HG03457 (cell line): Measurements from ENCODE around the gene CALML3.

Experiments used
- ATAC-seq: cut with Tn5 transposase; IDR thresholded peaks from one replicate; pipeline ENCODE4 v1.9.1; 2021; ENCODE audit warnings: moderate number of reproducible peaks; ENCODE audit not compliant: unreplicated experiment

The CALML3 gene

DNA sequence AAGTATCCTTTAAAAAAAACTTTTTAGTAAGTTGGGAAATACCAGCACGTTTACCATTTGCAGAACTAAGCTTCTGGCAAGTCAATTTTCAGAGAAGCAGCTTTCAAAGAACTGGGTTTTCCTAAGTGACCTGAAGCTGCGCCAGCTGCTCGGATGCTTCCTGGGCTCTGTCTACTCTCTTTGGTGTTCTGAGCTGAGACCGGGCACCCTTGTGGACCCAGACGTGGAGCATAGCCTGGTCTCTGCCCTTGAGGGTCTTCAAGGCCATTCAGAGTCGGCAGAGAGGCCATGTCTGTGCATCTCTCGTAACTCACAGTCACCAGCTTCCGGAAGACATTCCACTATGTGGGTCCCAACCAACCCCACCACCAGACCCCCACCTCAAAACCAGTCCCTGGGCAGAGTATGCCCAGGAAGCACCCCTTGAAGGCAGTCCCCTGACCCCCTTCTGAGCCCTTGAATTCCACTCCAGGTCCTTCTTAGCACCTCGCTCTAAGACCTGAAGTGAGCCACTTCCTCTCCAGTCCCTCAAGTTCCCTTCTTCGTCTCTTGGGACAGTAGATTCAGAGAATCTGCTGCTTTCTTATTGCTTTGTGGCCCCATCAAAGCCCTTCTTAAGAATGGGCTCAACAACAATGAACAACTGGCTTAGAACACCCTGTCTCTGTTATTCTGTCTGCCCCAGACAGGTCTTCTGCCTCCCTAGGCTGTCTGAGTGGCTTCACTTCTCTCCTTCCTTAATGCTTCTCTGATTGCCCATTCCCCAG, 33.9 kb upstream of the CALML3 start:
- ATAC-seq, result no peak

DNA sequence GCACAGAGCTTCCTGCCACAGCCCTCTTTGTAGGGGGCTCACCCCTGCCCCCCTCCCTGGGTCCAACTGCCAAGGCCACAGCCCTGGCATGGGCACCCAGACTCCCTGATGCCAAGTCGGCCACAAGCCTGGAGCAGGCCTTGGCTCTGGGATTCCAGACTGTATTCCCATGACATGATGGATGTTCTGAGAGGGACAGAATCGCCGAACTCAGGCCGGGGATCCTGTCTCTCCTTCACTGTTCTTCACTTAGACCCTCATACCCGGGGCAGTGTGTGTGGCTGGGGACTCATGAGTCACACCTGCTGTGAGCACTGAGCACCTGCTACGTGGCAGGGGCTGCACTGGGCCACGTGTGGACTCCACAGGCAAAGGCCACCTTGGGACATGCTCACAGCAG, 33.3 kb upstream of the CALML3 start:
- ATAC-seq, result no peak

DNA sequence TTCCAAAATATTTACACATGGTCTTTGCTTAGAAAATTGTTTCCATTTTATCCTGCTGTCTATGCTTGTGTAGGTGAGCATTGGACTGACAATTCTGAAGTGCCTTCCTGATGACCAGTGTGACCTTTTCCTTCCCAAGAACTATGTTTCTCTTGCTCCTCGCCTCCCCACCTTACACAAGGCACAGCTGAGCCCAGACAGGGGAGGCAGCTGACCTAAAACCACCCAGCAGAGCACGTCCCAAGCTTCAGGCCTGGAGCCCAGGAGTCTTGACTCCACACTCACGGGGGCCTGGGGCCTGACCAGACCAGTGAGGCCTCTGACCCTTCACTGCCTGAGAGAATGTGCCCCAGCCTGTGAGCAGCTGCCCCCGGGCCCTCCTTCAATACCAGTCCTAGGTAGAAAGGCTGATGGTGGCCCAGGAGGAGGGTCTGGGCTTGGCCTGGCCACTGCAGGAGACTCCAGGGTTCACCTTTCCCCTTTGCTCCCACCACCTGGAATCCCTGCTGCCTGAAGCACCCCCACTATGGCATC, 32.4 kb upstream of the CALML3 start:
- ATAC-seq, result no peak

- ATAC-seq, result no peak
These were observed 31.7 kb upstream of the CALML3 start for GRCh38 chr10:5492929-5493576.

- no peak for ATAC-seq
These were observed 31.1 kb upstream of the CALML3 start for GRCh38 chr10:5493691-5494090.

- no peak for ATAC-seq
These were observed 30.1 kb upstream of the CALML3 start for GRCh38 chr10:5494611-5495010.

GRCh38 chr10:5496261-5497250, 28.2 kb upstream of the CALML3 start:
- ATAC-seq, result no peak

GRCh38 chr10:5497289-5497688, 27.5 kb upstream of the CALML3 start:
- ATAC-seq, result no peak

GRCh38 chr10:5497948-5498730, 26.6 kb upstream of the CALML3 start:
- no peak for ATAC-seq

GRCh38 chr10:5498791-5499492, 25.8 kb upstream of the CALML3 start:
- no peak for ATAC-seq

- ATAC-seq, result no peak
These were observed 25.1 kb upstream of the CALML3 start, which contains the start of gene CALML5 for GRCh38 chr10:5499493-5500140. TSS of gene CALML5 (minus strand) at chr10:5499570. CDS start at chr10:5499438, 132 bp downstream.

DNA sequence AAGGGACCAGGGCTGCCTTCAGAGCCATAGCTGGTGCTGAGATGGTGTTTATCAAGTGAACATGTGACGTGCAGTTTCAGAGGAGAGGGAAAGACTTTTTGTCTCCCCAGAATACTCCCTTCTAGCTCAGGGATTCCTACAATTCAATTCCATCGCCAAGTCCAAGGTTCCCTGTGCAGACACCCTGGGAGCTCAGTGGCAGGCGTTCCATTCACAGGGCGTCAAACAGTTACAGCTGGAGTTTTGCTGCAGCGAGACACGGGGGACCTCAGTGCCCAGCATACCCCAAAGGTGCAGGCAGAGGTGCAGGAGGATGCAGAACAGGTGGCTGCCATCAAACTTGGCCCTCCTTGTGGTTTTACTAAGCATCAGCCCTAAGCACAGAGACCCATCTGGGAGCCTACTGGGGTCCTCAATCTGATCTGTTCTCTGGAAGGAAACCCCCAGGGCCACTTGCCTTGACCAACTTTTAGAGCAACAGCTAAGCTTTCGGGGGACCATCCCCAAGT, 24.5 kb upstream of the CALML3 start:
- no peak for ATAC-seq

DNA sequence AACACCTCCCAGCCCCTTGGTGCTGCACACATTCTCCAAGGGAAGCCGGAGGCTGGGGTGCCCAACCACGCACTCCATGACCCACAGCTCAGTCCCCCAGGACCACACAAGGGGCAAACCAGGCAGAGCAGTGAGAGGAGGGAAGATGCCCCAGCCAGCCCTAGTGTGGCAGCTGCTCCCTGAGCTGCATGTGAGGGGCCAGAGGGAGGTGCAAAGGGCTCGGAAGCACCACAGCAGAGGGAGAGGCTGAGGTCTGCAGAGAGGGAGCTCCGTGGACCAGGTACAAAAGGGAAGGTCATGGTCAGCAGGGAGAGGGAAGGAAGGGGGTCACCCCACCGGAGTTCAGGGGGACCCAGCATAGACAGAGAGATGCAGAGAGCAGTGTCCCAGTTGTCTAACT, 23.9 kb upstream of the CALML3 start:
- ATAC-seq, result no peak

DNA sequence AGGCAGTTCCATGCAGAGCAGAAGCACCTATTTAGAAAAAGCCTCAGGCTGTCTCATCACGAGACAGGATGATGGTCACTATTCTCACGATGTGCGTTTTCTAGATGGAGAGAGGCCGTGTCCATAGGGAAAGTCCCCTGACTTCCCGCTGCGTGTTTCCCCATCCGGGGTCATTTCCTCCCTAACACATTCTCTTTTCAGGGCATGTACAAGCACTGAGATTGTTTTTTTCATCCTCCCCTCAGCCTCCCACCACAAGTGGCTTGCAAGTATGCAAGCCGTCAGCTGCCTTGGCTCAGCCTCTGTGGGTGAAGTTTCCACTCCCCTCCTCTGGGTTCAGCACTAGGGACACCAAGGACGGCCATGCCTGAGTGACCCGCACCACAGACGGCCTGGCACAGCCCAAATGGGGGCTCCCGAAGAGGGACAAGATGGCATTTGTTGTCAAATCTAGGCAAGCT, 22.7 kb upstream of the CALML3 start:
- no peak for ATAC-seq

- ATAC-seq, result no peak
These were observed 21.9 kb upstream of the CALML3 start for GRCh38 chr10:5502571-5503476.

DNA sequence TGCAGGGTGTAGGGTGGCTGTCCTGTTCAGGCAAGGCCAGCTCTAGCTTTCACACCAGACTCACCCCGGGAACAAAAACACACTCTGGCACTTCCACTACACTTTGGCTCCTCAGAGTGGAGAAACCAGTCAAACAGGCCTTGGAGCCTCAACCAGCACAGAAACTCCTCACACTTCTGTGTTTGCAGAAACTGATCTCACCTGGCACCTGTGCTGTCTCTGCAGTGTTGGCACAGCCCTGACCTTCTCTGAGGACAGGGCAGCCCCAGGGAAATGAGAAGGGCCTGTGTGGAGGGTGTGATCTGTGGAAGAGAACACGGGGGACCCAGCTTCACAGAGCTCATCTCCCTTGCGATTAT, 21.3 kb upstream of the CALML3 start:
- ATAC-seq, result no peak

- ATAC-seq, result no peak
These were observed 20.4 kb upstream of the CALML3 start for GRCh38 chr10:5504146-5505072.
